Astrocyte (in vitro differentiated cells and primary cell): ENCODE measurements around the gene MPP2.

Source experiments
- CTCF ChIP-seq: IDR thresholded peaks from 2 replicates; pipeline ENCODE4 v1.5.1; 2011; ENCODE audit warnings: low read depth, mild to moderate bottlenecking, inconsistent platforms, low read length, moderate library complexity; ENCODE audit not compliant: insufficient read depth
- EZH2 ChIP-seq: IDR thresholded peaks from 2 replicates; pipeline ENCODE4 v1.6.1; 2012; ENCODE audit warnings: mild to moderate bottlenecking, low read length, inconsistent platforms; ENCODE audit not compliant: insufficient read depth

- no peak for TF ChIP-seq CTCF
- no peak for TF ChIP-seq EZH2
These were observed 38.9 kb downstream of the MPP2 start for GRCh38 chr17:43868226-43868994.
